IMR-90 (cell line): ENCODE data around the gene WIPF2. TPM values are rescaled to one million over a fixed set of nuclear protein-coding genes. Genes with fewer than 3 reads are reported as not detected.

Experiments
- ATAC-seq: fragments of 200-7000 bp; cut with Tn5 transposase; 2 replicates; pipeline ENCODE4 v1.9.1; 2020; ENCODE audit warnings: low read depth, mild to moderate bottlenecking, moderate library complexity
- BruUV-seq: library from RNA; stranded (reverse); fragments of 400-500 nt; replicated peaks from 2 replicates; lab custom pipeline; 2021; lab: Mats Ljungman, UMichigan
- CTCF ChIA-PET: fragments of 300-600 bp; formaldehyde crosslinking; extraction: SDS; loops from one replicate; lab custom pipeline; 2021; ENCODE audit warnings: antibody characterized with exemption; lab: Yijun Ruan, JAX
- POLR2A ChIA-PET: fragments of 300-600 bp; sonication (Branson Sonifier 250); formaldehyde crosslinking; loops from one replicate; lab custom pipeline; 2022; ENCODE audit warnings: antibody characterized with exemption; ENCODE audit not compliant: unreplicated experiment; lab: Charles Lee
- DNase-seq: peaks from one replicate; pipeline ENCODE4 v3.0.0; 2013
- H2AFZ ChIP-seq: replicated peaks from 2 replicates; pipeline ENCODE3; 2013; ENCODE audit warnings: low read length, mild to moderate bottlenecking; ENCODE audit not compliant: poor library complexity
- H2AK5ac ChIP-seq: 2 replicates; pipeline ENCODE4 v1.6.1; 2013; ENCODE audit warnings: low read depth, low read length, inconsistent platforms
- H2AK9ac ChIP-seq: replicated peaks from 2 replicates; pipeline ENCODE3; 2013; ENCODE audit warnings: mild to moderate bottlenecking, low read depth, low read length, moderate library complexity; ENCODE audit not compliant: poor library complexity
- H2BK120ac ChIP-seq: 2 replicates; pipeline ENCODE4 v1.6.1; 2013; ENCODE audit warnings: low read depth, low read length, inconsistent platforms
- H2BK15ac ChIP-seq: 3 replicates; pipeline ENCODE4 v1.6.1; 2013; ENCODE audit warnings: low read depth, low read length, inconsistent platforms
- H2BK20ac ChIP-seq: 2 replicates; pipeline ENCODE4 v1.6.1; 2013; ENCODE audit warnings: low read depth, mild to moderate bottlenecking, inconsistent platforms, low read length, moderate library complexity
- H2BK5ac ChIP-seq: 2 replicates; pipeline ENCODE4 v1.6.1; 2013; ENCODE audit warnings: mild to moderate bottlenecking, low read depth, low read length, inconsistent platforms; ENCODE audit not compliant: poor library complexity, severe bottlenecking
- H3K14ac ChIP-seq: replicated peaks from 2 replicates; pipeline ENCODE4 v1.6.1; 2013; ENCODE audit warnings: low read depth, low read length, inconsistent platforms
- H3K18ac ChIP-seq: 2 replicates; pipeline ENCODE4 v1.6.1; 2013; ENCODE audit warnings: low read depth, low read length, control low read depth
- H3K23ac ChIP-seq: 2 replicates; pipeline ENCODE4 v1.6.1; 2013; ENCODE audit warnings: low read depth, low read length, inconsistent platforms
- H3K27ac ChIP-seq: 2 replicates; pipeline ENCODE4 v1.5.1; 2013; ENCODE audit warnings: mild to moderate bottlenecking, control low read depth, low read length; ENCODE audit not compliant: insufficient read depth
- H3K27me3 ChIP-seq: 2 replicates; pipeline ENCODE4 v1.6.1; 2013; ENCODE audit warnings: low read length; ENCODE audit not compliant: control insufficient read depth, insufficient read depth
- H3K36me3 ChIP-seq: 2 replicates; pipeline ENCODE4 v1.6.1; 2013; ENCODE audit warnings: low read length, mixed read lengths; ENCODE audit not compliant: control insufficient read depth, insufficient read depth
- H3K4ac ChIP-seq: 2 replicates; pipeline ENCODE4 v1.6.1; 2013; ENCODE audit warnings: low read depth, low read length, inconsistent platforms
- H3K4me1 ChIP-seq: 2 replicates; pipeline ENCODE4 v1.6.1; 2013; ENCODE audit warnings: low read length, mixed read lengths; ENCODE audit not compliant: control insufficient read depth, insufficient read depth
- H3K4me2 ChIP-seq: 2 replicates; pipeline ENCODE4 v1.6.1; 2013; ENCODE audit warnings: low read depth, mild to moderate bottlenecking, control low read depth, low read length, moderate library complexity
- H3K4me3 ChIP-seq: 2 replicates; pipeline ENCODE4 v1.5.1; 2013; ENCODE audit warnings: low read depth, mild to moderate bottlenecking, control low read depth, low read length, moderate library complexity; ENCODE audit not compliant: insufficient read depth
- H3K56ac ChIP-seq: 2 replicates; pipeline ENCODE4 v1.6.1; 2013; ENCODE audit warnings: low read length, inconsistent platforms; ENCODE audit not compliant: insufficient read depth; ENCODE audit errors: extremely low read depth
- H3K79me1 ChIP-seq, 2 experiments: 2 replicates each; pipeline ENCODE4 v1.6.1; 2013; ENCODE audit warnings: low read length in 2 of 2, inconsistent platforms in 1 of 2, low read depth in 1 of 2
- H3K9ac ChIP-seq: 2 replicates; pipeline ENCODE4 v1.6.1; 2013; ENCODE audit warnings: low read depth, low read length, control low read depth
- H3K9me1 ChIP-seq: 2 replicates; pipeline ENCODE4 v1.6.1; 2013; ENCODE audit warnings: low read length, inconsistent platforms; ENCODE audit not compliant: insufficient read depth
- H3K9me3 ChIP-seq: 2 replicates; pipeline ENCODE4 v1.6.1; 2013; ENCODE audit warnings: low read length; ENCODE audit not compliant: control insufficient read depth, insufficient read depth
- H4K20me1 ChIP-seq: 2 replicates; pipeline ENCODE4 v1.6.1; 2013; ENCODE audit warnings: low read length, inconsistent platforms; ENCODE audit not compliant: insufficient read depth
- H4K5ac ChIP-seq: 2 replicates; pipeline ENCODE4 v1.6.1; 2013; ENCODE audit warnings: mild to moderate bottlenecking, low read depth, low read length, control low read depth
- H4K8ac ChIP-seq, 2 experiments: 2 replicates each; pipeline ENCODE4 v1.6.1; 2013; ENCODE audit warnings: low read depth in 2 of 2, low read length in 2 of 2, control low read depth in 1 of 2, inconsistent platforms in 1 of 2
- H4K91ac ChIP-seq: 2 replicates; pipeline ENCODE4 v1.6.1; 2013; ENCODE audit warnings: low read depth, low read length, inconsistent platforms; ENCODE audit not compliant: insufficient read depth
- BHLHE40 ChIP-seq: fragments of 150-350 bp; IDR thresholded peaks from 2 replicates; pipeline ENCODE4 v1.6.1; 2016; ENCODE audit warnings: mild to moderate bottlenecking, low read depth, low read length
- CEBPB ChIP-seq: IDR thresholded peaks from 2 replicates; pipeline ENCODE4 v1.6.1; 2012; ENCODE audit warnings: low read depth, low read length, improper control_type of control experiment
- CHD1 ChIP-seq: IDR thresholded peaks from 2 replicates; pipeline ENCODE4 v1.6.1; 2012; ENCODE audit warnings: low read depth, low read length, improper control_type of control experiment
- FOS ChIP-seq: fragments of 150-350 bp; IDR thresholded peaks from 2 replicates; pipeline ENCODE4 v1.6.1; 2016; ENCODE audit warnings: low read depth, low read length
- MAZ ChIP-seq: IDR thresholded peaks from 2 replicates; pipeline ENCODE4 v1.6.1; 2012; ENCODE audit warnings: low read depth, mild to moderate bottlenecking, low read length, improper control_type of control experiment, moderate library complexity, borderline replicate concordance
- MXI1 ChIP-seq: IDR thresholded peaks from 2 replicates; pipeline ENCODE4 v1.6.1; 2012; ENCODE audit warnings: low read depth, mild to moderate bottlenecking, low read length, moderate library complexity, borderline replicate concordance
- NFE2L2 ChIP-seq: fragments of 150-350 bp; IDR thresholded peaks from 2 replicates; pipeline ENCODE4 v1.6.1; 2016; ENCODE audit warnings: low read depth, mild to moderate bottlenecking, low read length
- POLR2A ChIP-seq: IDR thresholded peaks from 2 replicates; pipeline ENCODE4 v1.6.1; 2012; ENCODE audit warnings: mild to moderate bottlenecking, low read depth, low read length
- RAD21 ChIP-seq: IDR thresholded peaks from 2 replicates; pipeline ENCODE4 v1.6.1; 2012; ENCODE audit warnings: low read length, improper control_type of control experiment
- RCOR1 ChIP-seq: IDR thresholded peaks from 2 replicates; pipeline ENCODE4 v1.6.1; 2012; ENCODE audit warnings: mild to moderate bottlenecking, low read length, improper control_type of control experiment; ENCODE audit not compliant: insufficient replicate concordance
- SMC3 ChIP-seq: fragments of 150-350 bp; IDR thresholded peaks from 2 replicates; pipeline ENCODE4 v1.6.1; 2016; ENCODE audit warnings: low read depth, mild to moderate bottlenecking, antibody characterized with exemption, low read length, moderate library complexity
- WGBS, 2 experiments: methylation state at CpG; one replicate each; pipeline versions ENCODE4 v1.1.5 to v1.1.7; 2013; ENCODE audit warnings: missing lambda C conversion rate in 2 of 2; ENCODE audit not compliant: insufficient read length in 1 of 2; ENCODE audit errors: extremely low coverage in 2 of 2; 5-methylcytosine and 5-hydroxymethylcytosine counted together
- dilution Hi-C: fragments of 300-500 bp; cut with HindIII; formaldehyde crosslinking; loops from one replicate; pipeline ENCODE4 v1.14.3; 2018; ENCODE audit warnings: low sequenced_read_pairs; ENCODE audit not compliant: unreplicated experiment
- in situ Hi-C: fragments of 300-500 bp; cut with MboI; formaldehyde crosslinking; loops from 3 replicates; pipeline ENCODE4 v1.14.3; 2019; ENCODE audit warnings: low sequenced_read_pairs, inconsistent platforms, mixed read lengths
- intact Hi-C: fragments of 100-400 bp; cut with micrococcal nuclease; formaldehyde crosslinking; loops from 2 replicates; pipeline ENCODE4 v1.10.0; 2022
- polyA plus RNA-seq, 3 experiments: library from polyadenylated mRNA; depleted of rRNA; stranded (reverse); fragments of >200 nt; gene quantifications; 2 replicates each; pipeline ENCODE4 v1.2.3, GENCODE V29; 2012; ENCODE audit warnings: low replicate concordance in 1 of 3
- total RNA-seq: library from RNA; depleted of rRNA; stranded (reverse); fragments of >200 nt; gene quantifications from 2 replicates; pipeline ENCODE4 v1.2.3, GENCODE V29; 2012
- TF ChIP-seq, protein P1 (sequence below): fragments of 150-350 bp; IDR thresholded peaks from 2 replicates; pipeline ENCODE4 v1.6.1; 2016; ENCODE audit warnings: low read depth, mild to moderate bottlenecking, low read length, moderate library complexity, borderline replicate concordance
- TF ChIP-seq, protein P2 (sequence below): conservative IDR thresholded peaks from 2 replicates; pipeline ENCODE4 v1.5.1; 2012; ENCODE audit warnings: mild to moderate bottlenecking, low read depth, low read length, improper control_type of control experiment

Gene WIPF2
- total and polyA plus RNA-seq, 2 of the 4 experiments (the other 2 are of a cell fraction) = 2.0 to 8.9 TPM

DNA sequence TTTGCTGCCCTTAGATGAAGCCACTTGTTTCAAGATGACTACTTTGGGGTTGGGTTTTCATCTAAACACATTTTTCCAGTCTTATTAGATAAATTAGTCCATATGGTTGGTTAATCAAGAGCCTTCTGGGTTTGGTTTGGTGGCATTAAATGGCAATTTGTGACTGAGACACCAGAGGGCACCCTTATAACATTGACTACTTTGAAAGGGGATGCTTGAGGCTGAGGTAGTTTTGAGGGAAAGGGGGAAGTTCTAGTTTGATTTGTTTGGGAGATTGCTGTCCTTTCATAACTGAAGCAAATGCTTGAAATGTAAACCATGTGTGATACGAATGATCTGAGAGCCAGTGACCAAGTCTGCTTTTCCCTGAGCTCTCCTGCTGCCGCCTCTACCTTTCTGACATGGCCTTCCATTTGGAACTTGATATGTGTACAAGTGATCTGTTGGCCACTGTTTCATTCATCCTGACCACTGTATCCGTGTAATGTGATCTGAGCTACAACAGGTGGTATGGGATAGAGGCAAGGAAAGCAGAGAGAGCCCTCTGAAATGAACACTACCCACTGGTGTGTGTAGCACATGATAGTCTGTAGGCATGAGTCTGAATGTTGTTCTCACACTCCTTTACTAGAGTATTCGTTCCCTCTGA lies 84.0 kb downstream of the WIPF2 start:
- Histone ChIP-seq H3K56ac (no peak overlapping the region), H3K18ac (peak overlapping the region; percentile 19; the same call in 1 of the 2 replicates), H2AK9ac (no peak overlapping the region), H3K4me1 (peaks cover 34% of the 10 kb centered on the region), H3K9me1 (peaks cover 15% of the 10 kb centered on the region), H4K8ac (peak overlapping the region in 1 of 2 experiments; percentile 50; a peak in 1 of 4 replicates), H2AFZ (no peak overlapping the region), H3K9ac (no peak overlapping the region), H3K14ac (peak overlapping the region; percentile 17; the same call in 1 of the 2 replicates), H3K4me2 (peak overlapping the region; percentile 45), H3K4ac (peak overlapping the region; percentile 5; the same call in 1 of the 2 replicates), H3K23ac (peak overlapping the region; percentile 19; the same call in 1 of the 2 replicates), H4K20me1 (peaks cover 15% of the 10 kb centered on the region; the same call in 1 of the 2 replicates), H2BK120ac (peak overlapping the region; percentile 47), H3K27me3 (no peaks in the 10 kb centered on the region), H3K36me3 (no peaks in the 10 kb centered on the region; the same call in 1 of the 2 replicates), H2BK5ac (peak overlapping the region; percentile 42), H2BK15ac (peak overlapping the region; percentile 17; the same call in 1 of the 3 replicates), H2AK5ac (peak overlapping the region; percentile 73; the same call in 1 of the 2 replicates), H2BK20ac (no peak overlapping the region), H3K79me1 (peaks cover 2 to 24% of the 10 kb centered on the region in 2 experiments; a peak in 2 of 4 replicates), H3K4me3 (no peak overlapping the region), H4K5ac (no peak overlapping the region; the same call in 1 of the 2 replicates), H3K9me3 (no peaks in the 10 kb centered on the region), H4K91ac (0 out of 2 replicates have a peak overlapping the region, but pooled peaks have one; percentile 12), H3K27ac (no peak overlapping the region)
- ATAC-seq = peak; percentile 58
- DNase-seq = peak; percentile 82
- in situ Hi-C loops = loop anchor here (5.0 kb wide), 2 partner anchors 49 to 234 kb away; no protein-coding TSS in a partner anchor
- BruUV-seq = no TSS peak
- POLR2A ChIA-PET = interaction anchor here (1.0 kb wide), 1 partner anchor 141 kb away, joined by 4 read pairs; no protein-coding TSS in a partner anchor
- intact Hi-C loops = loop anchor here (1.0 to 5.0 kb wide), 4 partner anchors 40 to 229 kb away; no protein-coding TSS in a partner anchor
- dilution Hi-C loops = no loop called here
- WGBS, 2 experiments = no CpG with 5 or more reads among the region's 4 CpGs
- CTCF ChIA-PET = interaction anchor here (0.7 to 3.0 kb wide), 9 partner anchors 9 to 59 kb away, joined by 3 to 11 read pairs (median 4); no protein-coding TSS in a partner anchor
- TF ChIP-seq RCOR1 (no peak), MXI1 (0 out of 2 replicates have a peak, but pooled peaks have one; percentile 44), POLR2A (peak; percentile 48; the same call in 1 of the 2 replicates), SMC3 (peak; percentile 94), NFE2L2 (no peak), CHD1 (no peak), BHLHE40 (no peak), FOS (no peak), MAZ (no peak), CEBPB (no peak), RAD21 (peak; percentile 93)
- TF ChIP-seq, protein P1, sequence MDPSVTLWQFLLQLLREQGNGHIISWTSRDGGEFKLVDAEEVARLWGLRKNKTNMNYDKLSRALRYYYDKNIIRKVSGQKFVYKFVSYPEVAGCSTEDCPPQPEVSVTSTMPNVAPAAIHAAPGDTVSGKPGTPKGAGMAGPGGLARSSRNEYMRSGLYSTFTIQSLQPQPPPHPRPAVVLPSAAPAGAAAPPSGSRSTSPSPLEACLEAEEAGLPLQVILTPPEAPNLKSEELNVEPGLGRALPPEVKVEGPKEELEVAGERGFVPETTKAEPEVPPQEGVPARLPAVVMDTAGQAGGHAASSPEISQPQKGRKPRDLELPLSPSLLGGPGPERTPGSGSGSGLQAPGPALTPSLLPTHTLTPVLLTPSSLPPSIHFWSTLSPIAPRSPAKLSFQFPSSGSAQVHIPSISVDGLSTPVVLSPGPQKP = no peak
- TF ChIP-seq, protein P2, sequence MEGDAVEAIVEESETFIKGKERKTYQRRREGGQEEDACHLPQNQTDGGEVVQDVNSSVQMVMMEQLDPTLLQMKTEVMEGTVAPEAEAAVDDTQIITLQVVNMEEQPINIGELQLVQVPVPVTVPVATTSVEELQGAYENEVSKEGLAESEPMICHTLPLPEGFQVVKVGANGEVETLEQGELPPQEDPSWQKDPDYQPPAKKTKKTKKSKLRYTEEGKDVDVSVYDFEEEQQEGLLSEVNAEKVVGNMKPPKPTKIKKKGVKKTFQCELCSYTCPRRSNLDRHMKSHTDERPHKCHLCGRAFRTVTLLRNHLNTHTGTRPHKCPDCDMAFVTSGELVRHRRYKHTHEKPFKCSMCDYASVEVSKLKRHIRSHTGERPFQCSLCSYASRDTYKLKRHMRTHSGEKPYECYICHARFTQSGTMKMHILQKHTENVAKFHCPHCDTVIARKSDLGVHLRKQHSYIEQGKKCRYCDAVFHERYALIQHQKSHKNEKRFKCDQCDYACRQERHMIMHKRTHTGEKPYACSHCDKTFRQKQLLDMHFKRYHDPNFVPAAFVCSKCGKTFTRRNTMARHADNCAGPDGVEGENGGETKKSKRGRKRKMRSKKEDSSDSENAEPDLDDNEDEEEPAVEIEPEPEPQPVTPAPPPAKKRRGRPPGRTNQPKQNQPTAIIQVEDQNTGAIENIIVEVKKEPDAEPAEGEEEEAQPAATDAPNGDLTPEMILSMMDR = peak; percentile 83
